ENCODE measurements around the gene GBA2. TPM values are rescaled to one million over a fixed set of nuclear protein-coding genes. Genes with fewer than 3 reads are reported as not detected.

GBA2 gene
- total and polyA plus RNA-seq, 3 donors from 2014 or later, result 51.3 to 77.1 (median 66.5) TPM

- 90 to 91% methylated on average over 5 of the region's 5 CpGs for WGBS, 2 donors
- H3K36me3 ChIP-seq (ENCODE audit: low read depth, missing control alignments), result no peaks in the 10 kb centered on the region
Measured at GRCh38 chr9:35753466-35753865, 4.4 kb upstream of the GBA2 start.

GRCh38 chr9:35750256-35750531, 1.2 kb upstream of the GBA2 start:
- H3K27me3 ChIP-seq, result no peaks in the 10 kb centered on the region
- intact Hi-C loops (cut with DNase I; ENCODE audit: low total_unique reads), result no loop called here
- TF ChIP-seq, protein P1, sequence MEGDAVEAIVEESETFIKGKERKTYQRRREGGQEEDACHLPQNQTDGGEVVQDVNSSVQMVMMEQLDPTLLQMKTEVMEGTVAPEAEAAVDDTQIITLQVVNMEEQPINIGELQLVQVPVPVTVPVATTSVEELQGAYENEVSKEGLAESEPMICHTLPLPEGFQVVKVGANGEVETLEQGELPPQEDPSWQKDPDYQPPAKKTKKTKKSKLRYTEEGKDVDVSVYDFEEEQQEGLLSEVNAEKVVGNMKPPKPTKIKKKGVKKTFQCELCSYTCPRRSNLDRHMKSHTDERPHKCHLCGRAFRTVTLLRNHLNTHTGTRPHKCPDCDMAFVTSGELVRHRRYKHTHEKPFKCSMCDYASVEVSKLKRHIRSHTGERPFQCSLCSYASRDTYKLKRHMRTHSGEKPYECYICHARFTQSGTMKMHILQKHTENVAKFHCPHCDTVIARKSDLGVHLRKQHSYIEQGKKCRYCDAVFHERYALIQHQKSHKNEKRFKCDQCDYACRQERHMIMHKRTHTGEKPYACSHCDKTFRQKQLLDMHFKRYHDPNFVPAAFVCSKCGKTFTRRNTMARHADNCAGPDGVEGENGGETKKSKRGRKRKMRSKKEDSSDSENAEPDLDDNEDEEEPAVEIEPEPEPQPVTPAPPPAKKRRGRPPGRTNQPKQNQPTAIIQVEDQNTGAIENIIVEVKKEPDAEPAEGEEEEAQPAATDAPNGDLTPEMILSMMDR (IDR thresholded peaks at IDR 0.05), result no peak
- no peak for TF ChIP-seq POLR2A (IDR thresholded peaks at IDR 0.05)
- peaks cover 33% of the 10 kb centered on the region for H3K4me1 ChIP-seq
- H3K9me3 ChIP-seq, result no peaks in the 10 kb centered on the region
- no peak overlapping the region for H3K4me3 ChIP-seq
- H3K36me3 ChIP-seq (ENCODE audit: low read depth, missing control alignments), result no peaks in the 10 kb centered on the region
- no peak overlapping the region for H3K27ac ChIP-seq
- 55 to 61% methylated on average over 4 of the region's 4 CpGs for WGBS, 2 donors
- no peak for DNase-seq

More at GRCh38 chr9:35753466-35753865, 4.4 kb upstream of the GBA2 start:
- H3K27me3 ChIP-seq, result no peaks in the 10 kb centered on the region
- peaks cover 20% of the 10 kb centered on the region for H3K4me1 ChIP-seq
- H3K27ac ChIP-seq, result no peak overlapping the region
- intact Hi-C loops (cut with DNase I; ENCODE audit: low total_unique reads), result no loop called here
- H3K4me3 ChIP-seq, result no peak overlapping the region
- TF ChIP-seq, protein P1 (IDR thresholded peaks at IDR 0.05), result no peak
- TF ChIP-seq POLR2A (IDR thresholded peaks at IDR 0.05), result no peak
- no peak for DNase-seq
- no peaks in the 10 kb centered on the region for H3K9me3 ChIP-seq

GRCh38 chr9:35749515-35750255, 657 bp upstream of the GBA2 start:
- TF ChIP-seq, protein P1 (IDR thresholded peaks at IDR 0.05), result no peak
- no peaks in the 10 kb centered on the region for H3K27me3 ChIP-seq
- H3K9me3 ChIP-seq, result no peaks in the 10 kb centered on the region
- DNase-seq, result peak; percentile 45
- H3K27ac ChIP-seq, result peak overlapping the region; percentile 6 to 80
- intact Hi-C loops (cut with DNase I; ENCODE audit: low total_unique reads), result no loop called here
- WGBS, 2 donors, result 4% methylated on average over 15 to 19 of the region's 19 CpGs
- H3K4me1 ChIP-seq, result peaks cover 33% of the 10 kb centered on the region
- peak overlapping the region; percentile 84 to 97 for H3K4me3 ChIP-seq
- no peaks in the 10 kb centered on the region for H3K36me3 ChIP-seq (ENCODE audit: low read depth, missing control alignments)

DNA sequence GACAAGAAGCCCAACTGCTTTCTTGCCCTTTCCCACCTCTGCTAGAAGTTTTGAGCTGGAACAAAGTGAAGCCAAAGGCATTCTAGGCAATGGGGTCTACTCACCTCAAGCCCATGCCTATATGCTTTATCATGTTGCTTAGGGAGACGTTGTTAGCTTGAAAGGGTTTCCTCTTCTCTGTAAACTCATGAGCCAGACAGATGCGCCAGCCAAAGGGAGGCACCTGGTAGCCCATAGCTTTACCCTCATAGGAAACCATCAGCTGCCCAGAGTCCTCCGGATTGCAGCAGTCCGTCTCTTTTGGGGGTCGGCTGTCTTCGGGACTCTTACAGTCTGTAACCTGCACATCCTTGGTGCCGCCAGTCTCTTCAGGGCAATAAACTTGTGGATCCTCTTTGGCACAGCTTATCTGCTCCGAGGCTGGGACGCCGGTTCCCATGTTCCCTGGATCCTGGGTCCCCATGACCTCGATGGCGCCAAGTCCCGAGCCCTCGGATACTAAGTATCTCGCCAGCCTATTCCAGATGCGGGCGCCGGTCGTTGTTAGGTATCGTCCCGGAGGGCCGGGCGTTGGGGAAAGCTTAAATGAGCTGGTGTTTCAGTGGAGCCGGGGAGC, 678 bp downstream of the GBA2 start:
- WGBS, 2 donors, result 0% methylated on average over 13 to 24 of the region's 24 CpGs
- H3K27me3 ChIP-seq, result no peaks in the 10 kb centered on the region
- peak overlapping the region in 1 of 2 donors; percentile 80 for H3K27ac ChIP-seq
- no peaks in the 10 kb centered on the region for H3K36me3 ChIP-seq (ENCODE audit: low read depth, missing control alignments)
- TF ChIP-seq POLR2A (IDR thresholded peaks at IDR 0.05), result no peak
- TF ChIP-seq, protein P1 (IDR thresholded peaks at IDR 0.05), result no peak
- DNase-seq, result no peak
- intact Hi-C loops (cut with DNase I; ENCODE audit: low total_unique reads), result no loop called here
- no peaks in the 10 kb centered on the region for H3K9me3 ChIP-seq
- peak overlapping the region; percentile 84 to 97 for H3K4me3 ChIP-seq
- peaks cover 33% of the 10 kb centered on the region for H3K4me1 ChIP-seq

- intact Hi-C loops (cut with DNase I; ENCODE audit: low total_unique reads), result no loop called here
- Histone ChIP-seq H3K36me3 (ENCODE audit: low read depth, missing control alignments) (no peaks in the 10 kb centered on the region), H3K4me3 (no peak overlapping the region), H3K27me3 (no peaks in the 10 kb centered on the region), H3K4me1 (peaks cover 33% of the 10 kb centered on the region), H3K9me3 (no peaks in the 10 kb centered on the region), H3K27ac (no peak overlapping the region)
- no peak for DNase-seq
- TF ChIP-seq, protein P1 (IDR thresholded peaks at IDR 0.05), result no peak
- TF ChIP-seq POLR2A (IDR thresholded peaks at IDR 0.05), result no peak
- 61 to 66% methylated on average over 3 of the region's 3 CpGs for WGBS, 2 donors
Measured at GRCh38 chr9:35746583-35746982, 2.4 kb downstream of the GBA2 start.
